DMS114 treated with DMSO at 0.1 percent for 48 hours (cell line): ENCODE measurements around the gene TSC1.
"Not testable (repeated sequence)": the region's sequence is repeated elsewhere in the genome, so short reads cannot be mapped to it uniquely, and the experiment has no call there.

ENCODE experiments used
- DNase-seq: peaks from one replicate; lab custom pipeline; 2025; ENCODE audit not compliant: unreplicated experiment; lab: John Stamatoyannopoulos, UW

TSC1 gene

DNA sequence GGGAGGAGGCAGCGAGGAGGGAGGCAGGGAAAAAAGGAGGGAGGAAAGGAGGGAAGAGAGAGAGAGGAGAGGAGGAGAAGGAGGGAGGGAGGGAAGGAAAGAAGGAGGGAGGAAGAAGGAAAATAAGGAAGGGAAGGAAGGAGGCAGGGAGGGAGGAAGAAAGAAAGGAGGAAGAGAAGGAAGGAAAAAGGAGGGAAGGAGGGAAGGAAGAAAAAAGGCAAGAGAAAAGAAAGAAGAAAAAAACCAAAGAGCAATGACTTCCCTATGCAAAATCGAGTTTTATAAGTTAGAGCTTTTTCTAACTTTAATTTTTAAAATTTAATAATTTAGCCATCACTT is 33.7 kb upstream of the TSC1 start:
- no peak for DNase-seq

DNA sequence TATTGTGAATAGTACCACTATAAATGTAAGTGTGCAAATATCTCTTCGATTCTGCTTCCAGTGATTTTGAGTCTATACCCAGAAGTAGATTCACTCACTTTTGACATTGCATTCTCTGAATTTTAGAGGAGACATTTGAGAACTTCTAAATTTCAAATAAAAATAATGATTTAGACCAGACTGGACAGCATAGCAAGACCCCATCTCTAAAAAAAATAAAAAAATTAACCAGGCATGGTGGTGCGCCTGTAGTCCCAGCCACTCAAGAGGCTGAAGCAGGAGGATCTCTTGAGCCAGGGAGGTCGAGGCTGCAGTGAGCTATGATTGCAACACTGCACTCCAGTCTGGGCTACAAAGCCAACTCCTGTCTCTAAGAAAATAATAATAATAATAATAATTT is 32.2 kb upstream of the TSC1 start:
- no peak for DNase-seq

DNA sequence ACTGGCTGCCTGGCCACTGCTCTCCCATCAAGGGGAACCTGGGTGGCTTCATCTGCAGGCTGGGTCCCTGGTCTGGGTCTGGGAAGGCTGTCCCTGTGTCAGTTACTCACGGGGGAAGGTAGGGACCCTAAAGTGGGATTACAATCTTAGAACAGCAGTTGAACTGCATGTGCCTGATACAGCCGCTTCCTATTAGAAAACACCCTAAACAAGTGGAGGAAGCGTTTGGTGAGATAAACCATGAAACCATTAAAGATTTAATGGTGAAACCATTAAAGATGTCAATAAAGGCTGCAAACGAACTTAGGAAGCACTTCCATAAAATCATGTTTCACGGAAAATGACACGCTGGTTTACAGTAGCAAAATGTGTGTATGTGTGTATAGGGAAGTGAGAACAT is 31.5 kb upstream of the TSC1 start:
- DNase-seq, result no peak

DNA sequence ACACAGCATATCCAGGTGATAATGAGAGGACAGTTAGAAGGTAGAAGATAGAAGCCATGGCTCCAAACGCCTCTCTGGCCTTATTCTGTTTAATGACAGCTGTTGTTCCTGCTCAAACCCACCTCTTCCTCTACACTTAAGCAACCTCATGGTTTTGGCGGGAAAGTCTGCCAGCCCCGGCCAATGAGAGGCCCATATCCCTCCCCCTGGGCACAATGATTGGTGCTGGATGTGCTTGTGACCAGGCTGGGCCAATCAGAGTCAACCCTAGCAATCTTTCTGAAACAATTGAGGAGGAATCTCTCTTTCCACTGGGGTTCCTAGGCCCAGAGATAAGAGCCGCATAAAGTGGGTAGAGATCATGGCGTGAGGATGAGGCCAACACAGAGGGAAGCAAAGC is 29.3 kb upstream of the TSC1 start:
- DNase-seq, result no peak

DNA sequence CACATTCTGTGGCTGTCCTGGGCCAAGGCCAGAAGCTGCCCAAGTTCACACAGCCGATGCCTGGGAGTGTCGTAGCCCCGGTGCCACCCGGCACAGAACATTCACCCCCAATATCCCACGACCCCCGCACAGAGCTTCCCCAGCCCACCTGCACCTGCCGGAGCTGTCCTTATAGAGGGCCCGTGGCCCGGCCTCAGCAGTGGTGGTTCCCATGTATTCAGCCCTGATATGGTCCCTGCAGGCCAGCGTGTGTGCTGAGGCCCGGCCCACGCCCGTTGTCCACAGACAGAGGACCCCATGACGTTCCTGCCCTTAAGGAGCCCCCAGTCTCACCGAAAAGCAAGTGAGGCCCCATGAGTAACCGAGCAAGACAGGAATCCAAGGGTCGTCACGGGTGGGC is 28.8 kb upstream of the TSC1 start:
- no peak for DNase-seq

DNA sequence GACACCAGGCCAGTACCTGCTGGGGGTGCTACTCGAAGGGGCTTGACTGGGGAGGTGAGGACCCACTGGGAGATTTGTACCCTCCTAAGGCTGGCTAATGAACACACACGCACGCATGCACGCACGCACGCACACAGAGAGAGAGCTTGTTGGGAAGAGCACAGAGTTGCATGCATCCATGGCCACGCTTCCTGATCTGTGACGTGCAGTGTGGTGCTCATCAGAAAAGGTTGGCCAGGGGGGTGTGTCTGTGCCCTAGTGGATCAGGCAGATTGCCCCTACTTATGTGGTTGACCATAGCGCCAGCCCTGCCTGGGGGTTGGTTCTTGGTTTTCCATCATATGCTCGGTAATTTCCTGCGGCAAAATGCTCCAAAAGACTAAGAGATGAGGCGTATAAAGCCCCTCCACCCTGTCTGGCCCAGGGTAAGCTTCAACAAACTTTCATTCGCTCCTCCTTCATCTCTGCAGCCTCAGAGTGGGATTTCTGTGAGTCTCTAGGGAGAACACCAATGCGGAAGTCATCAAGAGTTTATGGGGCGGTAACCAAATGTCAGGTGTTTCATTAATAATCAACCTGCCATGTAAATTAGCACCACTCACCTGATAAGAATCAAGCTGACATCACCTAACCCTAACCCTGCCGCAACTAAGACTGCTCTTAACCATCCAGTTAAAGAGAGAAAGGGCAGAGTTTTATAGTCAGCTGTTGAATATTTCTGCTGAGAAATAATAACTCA is 26.1 kb upstream of the TSC1 start:
- no peak for DNase-seq

DNA sequence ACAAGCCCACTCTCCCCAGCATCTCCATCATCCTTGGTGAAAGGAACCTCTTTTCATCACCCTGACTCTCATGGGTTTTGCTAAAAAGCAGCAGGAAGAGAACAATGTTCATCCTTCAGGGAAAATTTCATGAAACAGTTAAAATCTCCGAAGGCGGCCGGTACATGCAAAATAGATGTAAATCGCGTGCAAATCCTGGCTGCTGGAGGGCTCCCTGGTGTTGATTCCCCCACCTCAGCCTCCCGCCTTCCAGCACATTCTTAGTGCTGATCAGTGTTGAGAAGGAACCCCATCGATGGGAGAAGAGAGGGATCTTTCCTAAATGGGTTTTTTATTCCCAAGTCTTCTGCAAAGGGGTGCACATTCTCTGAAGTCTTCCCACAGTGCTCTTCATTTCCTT is 25.4 kb upstream of the TSC1 start:
- DNase-seq, result no peak

DNA sequence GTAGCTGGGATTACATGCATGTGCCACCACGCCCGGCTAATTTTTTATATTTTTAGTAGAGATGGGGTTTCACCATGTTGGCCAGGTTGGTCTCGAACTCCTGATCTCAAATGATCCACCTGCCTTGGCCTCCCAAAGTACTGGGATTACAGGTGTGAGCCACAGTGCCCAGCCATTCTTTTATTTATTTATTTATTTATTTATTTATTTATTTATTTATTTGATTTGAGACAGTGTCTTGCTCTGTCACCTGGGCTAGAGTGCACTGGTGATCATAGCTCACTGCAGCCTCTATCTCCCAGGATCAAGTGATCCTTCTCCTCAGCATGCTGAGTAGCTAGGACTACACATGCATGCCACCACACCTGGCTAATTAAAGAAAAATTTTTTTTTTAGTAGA is 23.5 kb upstream of the TSC1 start:
- DNase-seq, result not testable (repeated sequence)

DNA sequence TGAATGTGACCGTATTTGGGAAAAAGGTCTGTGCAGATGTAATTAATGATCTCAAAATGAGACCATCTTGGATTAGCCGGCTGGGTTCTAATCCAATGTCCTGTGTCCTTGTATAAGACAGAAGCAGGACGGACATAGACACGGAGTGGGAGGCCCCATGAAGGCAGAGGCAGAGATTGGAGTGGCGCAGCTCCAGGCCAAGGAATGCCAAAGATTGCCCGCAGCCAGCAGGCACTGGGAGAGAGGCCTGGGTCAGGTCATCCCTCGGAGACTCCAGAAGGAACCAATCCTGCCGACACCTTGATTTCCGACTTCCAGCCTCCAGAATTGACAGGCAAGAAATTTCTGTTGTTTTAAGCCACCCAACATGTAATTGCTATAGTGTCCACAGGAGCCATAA is 21.1 kb upstream of the TSC1 start:
- no peak for DNase-seq

DNA sequence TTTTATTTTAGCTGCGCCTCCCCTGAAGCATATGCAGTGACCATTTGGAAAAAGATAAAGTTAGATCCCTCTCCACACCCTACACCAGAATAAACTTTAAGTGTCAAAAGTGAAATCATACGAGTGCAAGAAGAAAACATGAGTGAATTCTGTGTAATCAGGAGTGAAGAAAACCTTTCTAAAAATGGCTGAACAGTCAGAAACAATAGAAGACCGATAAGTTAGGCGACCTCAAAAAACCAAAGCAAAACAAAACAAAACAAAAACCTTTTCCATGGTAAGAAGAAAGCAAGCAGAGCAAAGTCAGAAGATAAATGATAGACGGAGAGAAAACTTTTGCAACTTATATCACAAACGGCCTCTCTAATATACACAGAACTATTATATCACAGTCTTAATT is 16.6 kb upstream of the TSC1 start:
- DNase-seq, result no peak

DNA sequence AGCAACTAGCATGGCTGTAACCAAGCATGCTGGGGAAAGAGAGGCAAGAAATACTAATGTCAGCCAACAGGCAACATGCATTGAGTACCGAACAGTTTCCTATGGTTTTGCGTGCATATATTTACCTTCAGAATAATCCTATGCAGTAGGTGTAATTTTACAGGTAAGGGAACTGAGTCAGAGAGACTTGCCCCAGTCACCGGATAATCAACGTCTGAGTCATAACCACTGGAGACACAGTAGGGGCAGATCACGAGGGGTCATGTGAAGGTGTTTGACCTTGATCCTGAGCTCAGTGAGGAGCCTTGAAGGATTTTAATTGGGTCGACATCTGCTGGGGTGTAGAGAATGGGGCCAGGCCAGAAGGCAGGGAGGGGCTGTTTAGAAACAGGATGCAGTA is 13.4 kb upstream of the TSC1 start:
- DNase-seq, result no peak

DNA sequence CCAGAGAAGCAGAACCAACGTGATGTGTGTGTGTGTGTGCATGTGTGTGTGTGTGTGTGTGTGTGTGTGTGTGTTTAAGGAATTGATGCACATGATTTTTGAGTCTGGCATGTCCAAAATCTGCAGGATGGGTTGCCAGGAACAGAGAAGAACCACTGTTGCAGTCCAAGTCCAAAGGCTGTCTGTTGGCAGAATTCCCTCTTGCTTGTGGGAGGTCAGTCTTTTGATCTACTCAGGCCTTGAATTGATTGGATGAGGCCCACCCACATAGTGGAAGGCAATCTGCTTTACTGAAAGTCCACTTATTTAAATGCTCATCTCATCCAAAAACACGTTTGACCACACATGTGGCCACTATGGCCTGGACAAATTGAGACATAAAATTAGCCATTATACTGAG is 11.4 kb upstream of the TSC1 start:
- no peak for DNase-seq

DNA sequence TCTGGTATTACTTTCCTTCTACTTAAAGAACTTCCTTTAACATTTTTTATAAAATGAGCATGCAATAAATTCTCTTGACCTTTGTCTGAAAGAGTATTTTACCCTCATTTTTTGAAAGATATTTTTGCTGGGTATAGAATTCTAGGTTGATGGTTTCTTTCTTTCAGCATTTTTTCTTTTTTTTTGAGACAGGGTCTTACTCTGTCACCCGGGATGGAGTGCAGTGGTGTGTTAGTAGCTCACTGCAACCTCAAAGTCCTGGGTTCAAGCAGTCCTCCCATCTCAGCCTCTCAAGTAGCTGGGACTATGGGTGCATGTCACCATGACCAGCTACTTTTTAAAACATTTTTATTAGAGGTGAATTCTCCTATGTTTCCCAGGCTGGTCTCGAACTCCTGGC is 10.7 kb upstream of the TSC1 start:
- DNase-seq, result no peak

DNA sequence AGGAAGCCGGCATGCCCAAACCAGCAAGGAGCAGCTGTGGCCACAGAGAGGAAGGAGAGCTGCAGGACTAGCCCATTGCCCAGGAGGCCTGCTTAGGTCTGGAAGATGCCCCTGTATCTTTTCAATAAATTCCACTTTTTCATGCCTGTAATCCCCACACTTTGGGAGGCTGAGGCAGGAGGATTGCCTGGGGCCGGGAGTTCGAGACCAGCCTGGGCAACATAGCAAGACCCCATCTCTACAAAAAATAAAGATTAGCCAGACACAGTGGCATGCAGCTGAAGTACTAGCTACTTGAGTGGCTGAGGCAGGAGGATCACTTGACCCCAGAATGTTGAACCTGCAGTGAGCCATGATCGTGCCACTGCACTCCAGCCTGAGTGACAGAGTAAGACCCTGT is 5.3 kb upstream of the TSC1 start:
- DNase-seq, result no peak

DNA sequence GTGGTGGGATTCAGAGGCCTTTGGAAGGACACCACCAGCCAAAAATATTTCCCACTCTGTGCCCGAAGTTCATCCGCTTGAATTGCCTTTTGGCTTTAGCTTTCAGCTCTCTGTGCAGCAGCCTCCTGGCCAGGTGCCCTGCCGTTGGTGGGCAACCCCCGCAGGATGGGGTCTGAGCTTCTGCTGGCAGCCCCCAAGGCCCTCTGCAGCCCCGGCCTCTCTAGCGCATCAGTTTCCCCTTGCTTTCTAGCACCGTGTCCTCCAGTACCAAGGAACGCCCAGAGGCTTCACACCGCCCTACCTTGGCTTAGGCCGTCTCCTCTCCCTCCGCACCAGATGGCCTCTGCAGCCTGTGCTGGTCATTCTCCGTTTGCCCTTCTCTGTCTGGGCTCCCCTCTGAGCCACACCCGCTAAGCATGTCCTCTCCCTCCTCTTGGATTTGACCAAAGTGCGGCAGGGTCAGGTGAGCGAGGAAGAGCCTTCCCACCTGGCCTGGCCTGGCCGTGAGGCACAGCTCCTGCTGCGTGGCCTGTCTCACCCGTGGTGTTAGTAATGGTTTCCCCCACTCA is 4.2 kb upstream of the TSC1 start:
- no peak for DNase-seq

DNA sequence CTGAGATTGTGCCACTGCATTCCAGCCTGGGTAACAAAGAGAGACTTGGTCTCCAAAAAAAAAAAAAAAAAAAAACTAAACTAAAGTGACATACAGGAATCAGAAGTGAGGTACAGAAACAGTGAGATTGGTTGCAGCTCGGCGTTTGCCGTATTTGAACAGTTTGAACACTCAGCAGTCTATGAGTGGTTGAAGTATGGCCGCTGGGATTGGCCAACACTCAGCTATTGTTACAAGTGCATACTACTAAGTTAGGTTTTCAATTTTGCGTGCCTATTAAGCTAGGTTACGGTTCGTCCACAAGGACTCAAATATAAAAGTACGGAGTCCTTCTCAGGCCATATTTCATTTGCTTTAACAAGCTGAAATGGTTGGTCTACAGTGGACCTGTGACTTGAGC is 3.3 kb upstream of the TSC1 start:
- no peak for DNase-seq

DNA sequence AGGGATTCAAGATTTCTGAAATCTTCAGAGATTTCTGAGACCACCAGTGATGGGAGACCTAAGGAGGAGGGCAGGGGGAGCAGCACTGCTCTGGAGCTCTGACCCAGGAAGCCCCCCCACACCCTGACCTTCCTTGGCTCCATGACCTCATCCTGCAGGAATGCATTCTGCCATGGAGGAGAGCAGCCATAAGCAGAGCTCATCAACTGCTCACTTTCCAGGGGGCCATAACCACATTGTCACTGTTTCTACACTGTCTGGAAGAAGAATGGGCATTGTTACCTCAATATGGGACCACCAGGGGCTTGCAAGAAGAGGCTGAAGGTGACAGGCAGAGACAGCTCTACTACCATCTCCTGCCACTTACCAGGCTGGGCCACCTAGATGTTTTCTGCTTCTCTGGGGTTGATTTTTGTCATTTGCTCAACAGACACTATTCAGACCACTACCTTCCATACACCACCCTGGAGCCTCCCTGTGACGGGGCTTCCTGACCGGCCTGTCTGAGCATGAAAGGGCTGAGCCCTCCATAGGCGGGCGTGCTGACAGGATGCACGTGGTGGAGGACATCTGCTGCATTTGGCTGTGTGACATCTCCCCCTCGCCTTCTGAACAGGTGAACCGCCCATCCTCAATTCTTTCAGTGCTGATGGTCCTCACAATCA is 2.3 kb upstream of the TSC1 start:
- DNase-seq, result no peak

DNA sequence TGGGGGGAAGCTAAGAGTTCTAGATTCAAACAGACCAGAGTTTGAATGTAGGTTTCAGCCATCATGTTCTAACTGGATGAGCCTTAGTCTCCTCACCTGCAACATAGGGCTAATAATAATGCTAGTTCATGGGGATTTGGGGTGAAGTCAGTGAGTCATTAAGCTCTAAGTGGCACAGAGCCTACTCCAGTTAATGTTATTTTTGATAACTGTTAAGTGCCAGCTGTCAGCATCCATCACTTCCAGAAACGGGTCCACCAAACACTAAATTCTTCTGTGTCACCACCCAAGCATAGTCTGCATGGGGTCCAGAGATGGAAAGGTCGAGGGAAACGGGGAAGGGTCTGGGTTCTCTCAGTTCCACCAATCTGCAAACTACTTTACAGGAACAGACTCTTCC is 1.8 kb upstream of the TSC1 start:
- DNase-seq, result no peak

DNA sequence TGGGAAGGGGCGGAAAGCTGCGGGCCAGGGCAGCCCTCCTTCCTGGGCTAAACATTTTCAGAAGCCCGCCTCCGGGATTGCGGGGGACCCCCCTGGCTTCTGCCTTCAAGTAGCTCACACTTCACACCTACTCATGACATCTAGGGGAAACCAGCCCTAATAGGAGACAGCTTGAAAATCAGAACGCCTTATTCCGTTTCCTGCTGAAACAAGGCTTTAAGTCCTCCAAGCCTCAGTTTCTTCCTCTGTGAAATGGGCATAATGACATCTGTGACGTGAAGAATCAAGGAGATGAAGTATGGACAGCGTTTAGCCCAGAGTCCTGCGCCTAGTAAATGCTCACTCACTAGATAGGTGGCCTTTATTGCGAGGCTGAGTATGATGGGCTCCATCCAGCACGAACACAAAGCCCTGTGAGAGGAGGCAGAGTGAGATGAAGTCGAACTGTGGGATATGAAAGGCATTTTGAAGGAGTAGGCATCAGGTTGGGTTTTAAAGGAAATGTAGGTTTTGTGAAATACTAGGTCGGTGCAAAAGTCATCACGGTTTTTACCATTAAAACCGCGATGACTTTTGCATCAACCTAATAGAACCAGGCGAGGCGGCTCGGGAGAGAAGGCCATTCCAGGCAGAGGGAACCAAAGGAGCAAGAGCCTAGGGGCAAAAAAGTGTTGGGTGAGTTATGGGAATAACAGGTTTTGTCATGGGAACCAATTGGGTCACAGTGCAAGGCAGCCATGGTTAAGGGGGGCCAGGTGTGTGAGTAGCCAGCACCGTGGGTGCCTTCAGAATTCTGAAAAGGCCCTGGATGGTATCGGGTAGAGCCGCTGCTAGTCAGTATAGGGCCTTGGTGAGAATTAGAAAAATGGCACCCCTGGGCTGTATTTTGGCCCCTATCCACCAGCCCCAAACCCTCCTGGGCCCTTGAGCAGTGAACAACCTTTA is 1.0 kb upstream of the TSC1 start:
- DNase-seq, result no peak

DNA sequence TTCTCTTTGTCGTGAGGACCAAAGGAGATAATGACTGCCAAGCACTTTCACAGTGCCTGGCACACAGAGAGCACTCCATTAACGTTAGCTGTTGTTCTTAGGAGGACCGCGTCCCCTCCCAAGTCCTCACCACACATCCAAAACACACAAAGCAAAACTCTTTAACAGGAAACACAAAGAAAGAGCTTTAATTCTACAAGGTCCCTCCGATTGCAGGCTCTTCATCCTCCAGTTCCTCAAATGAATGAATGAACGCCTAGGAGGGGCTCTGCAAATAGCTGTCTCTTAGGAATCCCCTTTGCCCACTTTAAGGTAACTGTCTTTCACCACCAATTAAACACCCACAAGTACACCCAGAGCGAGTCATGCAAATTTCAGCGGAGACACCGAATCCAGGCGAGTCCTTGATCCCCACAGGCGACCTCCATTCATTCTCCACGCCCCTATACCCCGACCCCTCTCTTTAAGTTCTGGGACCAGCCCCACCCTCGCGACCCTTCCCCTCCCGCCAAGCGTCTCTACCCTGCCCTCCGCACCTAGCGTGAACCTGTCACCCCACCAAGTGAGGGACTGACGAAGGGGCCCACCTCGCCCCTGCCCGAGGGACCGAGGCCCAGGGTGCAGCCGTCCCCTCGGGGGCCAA is 644 bp downstream of the TSC1 start:
- DNase-seq, result no peak

DNA sequence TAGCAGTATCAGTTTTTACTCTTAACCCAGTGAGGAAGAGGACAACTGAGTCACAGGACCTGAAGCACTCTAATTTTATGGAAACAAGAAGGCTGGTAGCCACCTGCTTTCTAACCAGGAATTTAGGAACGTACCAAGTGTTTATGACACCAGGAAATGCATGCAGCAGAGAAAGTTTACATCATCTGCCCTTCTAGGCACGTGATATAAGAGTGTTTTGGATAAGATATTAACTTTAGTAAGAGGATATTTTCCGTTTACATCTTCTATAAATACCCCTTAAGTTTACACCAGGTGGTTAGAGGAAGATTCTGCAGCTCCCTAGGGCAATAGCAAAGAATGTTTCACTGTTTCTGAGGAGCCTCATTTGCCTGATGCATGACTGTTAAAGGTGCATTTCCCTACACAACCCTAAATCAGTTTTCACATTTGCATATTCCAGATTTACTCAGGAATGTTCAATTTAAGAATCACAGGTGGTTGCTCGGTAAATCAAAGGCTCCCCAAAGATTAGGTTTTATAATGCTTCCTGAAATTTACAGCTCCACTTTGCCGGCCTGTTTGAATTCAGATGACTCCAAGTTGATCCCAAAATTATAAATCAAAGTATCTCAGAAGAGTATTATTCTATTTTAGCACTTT is 1.8 kb downstream of the TSC1 start:
- no peak for DNase-seq
